Inferior parietal cortex (tissue), 1 donor: Measurements from ENCODE around the gene CCDC148.
A peak's percentile ranks its signal among the peaks of the same experiment; 100 is the strongest.

ENCODE experiments used
- DNase-seq: peaks from one replicate; pipeline ENCODE4 v3.0.0-alpha.2; 2016; ENCODE audit errors: extremely low spot score

CCDC148 gene

DNA sequence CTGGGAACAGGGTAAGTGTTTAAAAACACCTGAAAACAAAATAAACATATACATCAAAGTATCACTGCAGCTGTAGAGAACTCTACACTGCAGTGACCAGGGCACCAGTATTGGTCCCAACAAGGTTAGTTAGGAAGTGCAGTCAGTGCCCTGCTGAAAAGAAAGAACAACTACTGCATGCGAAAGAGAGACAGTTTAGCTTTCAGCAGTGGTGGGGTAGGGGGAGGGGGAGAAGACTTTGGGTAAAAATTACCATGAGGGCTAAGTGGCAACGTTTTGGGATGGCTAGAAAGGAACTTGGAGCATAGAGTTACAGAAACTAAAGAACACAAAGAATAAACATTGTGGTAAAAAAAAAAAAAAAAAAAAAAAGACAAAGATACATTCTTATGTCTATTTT is 242.8 kb downstream of the CCDC148 start:
- DNase-seq: no peak

DNA sequence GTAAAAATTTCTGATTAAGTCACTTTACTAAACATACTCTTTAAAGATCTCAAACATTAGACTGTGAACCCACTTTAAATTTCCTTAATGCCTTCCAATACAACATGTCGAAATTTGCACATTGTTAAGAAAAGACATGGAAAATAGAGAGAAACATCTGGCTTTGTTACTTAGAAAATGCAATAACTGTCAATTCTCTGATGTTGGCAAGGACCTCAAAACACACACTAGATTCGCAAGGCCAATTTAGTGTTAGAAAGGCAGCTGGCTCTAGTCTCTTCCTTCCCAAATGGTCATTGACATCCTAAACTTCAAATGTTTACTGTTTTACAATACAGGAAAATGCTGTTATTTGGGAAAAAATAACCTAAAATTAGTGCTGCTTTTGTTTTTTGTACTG is 244.3 kb downstream of the CCDC148 start:
- no peak for DNase-seq

DNA sequence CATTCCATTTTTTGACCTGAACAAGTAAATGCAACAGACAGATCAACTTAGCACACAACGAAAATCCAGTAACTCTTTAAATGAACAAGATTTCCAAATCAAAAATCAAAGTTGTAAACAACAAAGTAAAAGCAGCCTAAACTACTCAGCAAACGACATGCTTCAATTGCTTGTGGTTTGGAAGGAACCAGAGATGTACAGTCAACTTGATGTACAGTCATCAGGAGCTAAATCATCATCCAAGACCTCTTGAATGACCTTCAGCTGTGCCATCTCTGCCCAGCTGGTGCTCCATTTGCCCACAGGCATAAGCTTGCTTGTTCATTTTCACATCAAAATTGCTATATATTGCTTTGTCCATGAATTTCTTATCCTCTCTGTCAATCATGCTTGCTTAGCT is 245.1 kb downstream of the CCDC148 start:
- DNase-seq: no peak

DNA sequence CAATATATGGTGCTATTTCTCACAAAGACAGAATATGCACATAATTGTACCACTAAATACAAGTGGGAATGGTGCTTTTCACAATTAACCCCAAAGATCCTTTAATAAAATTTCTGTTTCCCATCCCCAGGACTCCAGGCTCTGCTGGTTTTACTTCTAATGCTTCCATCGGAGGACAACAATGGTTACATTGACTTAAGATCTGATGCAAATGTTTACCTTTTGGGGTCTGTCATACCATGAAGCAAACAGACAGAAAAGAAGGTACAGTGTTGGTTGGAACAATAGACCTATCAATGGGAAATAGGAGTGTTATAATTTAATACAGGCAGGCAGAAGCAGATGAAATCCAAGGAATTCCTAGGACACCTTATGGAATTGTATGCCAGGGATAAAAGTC is 249.2 kb downstream of the CCDC148 start:
- no peak for DNase-seq

DNA sequence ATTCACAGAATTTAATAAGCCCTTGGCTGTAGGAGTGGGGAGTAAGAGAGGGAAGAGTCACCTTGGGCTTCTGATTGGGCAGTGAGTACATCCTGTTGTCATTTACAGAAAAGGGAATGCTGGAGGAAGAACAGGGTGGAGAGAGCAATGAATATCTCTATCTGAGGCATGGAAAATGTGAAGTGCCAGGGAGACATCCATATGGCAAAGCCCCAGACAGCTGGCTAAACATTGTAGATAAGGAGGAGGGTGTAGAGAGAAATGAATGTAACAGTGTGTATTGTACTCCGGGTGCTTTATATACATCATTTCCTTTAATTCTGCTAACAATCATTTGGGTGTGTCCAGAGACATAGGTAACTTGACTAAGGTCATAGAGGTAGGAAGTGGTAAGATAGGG is 251.3 kb downstream of the CCDC148 start:
- no peak for DNase-seq

DNA sequence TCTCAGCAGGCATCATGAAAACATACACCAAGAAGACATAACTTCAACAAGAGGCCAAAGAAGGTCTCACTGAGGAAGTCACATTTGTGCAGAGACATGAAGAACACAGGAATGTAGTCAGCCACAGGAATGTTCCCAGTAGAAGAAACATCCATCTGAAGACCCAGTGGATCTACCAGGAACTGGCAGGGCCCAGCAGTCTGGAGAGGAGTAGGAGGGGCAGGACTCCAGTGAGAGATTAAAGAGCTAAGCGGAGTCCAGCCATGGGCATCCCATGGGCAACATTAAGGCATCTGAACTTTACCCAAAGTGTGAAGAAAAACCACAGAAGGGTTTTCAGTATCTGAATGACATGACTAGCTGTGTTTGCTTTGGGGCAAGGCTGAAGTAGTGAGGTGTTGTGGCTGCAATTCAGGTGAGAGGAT is 251.8 kb downstream of the CCDC148 start:
- no peak for DNase-seq

DNA sequence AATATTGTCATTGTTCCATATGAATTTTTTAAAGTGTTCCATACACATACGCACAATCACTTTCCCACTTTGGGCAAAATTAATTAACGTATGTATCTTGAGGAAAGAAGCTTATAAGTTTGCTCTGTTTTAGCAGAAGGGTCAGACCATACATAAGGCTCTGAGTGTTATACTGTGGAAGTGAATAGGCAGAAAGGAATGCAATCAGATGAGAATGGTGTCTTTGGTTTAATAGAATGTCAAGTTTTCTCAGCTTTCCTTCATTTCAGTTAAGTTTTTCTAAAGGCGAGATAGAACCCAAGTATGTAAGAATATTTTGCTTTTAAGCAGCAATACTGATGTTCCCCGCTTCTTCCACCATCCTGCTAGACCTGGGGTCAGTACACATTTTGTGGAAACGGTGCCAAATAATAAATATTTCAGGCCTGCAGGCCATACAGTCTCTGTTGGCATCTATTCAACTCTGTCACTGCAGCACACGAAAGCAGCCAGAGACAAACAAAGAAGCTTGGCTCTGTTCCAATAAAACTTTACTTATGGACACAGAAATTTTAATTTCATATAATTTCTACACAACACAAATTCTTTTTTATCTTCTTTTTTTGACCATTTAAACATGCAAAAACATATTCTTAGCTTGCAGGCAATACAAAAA is 254.3 kb downstream of the CCDC148 start:
- no peak for DNase-seq

DNA sequence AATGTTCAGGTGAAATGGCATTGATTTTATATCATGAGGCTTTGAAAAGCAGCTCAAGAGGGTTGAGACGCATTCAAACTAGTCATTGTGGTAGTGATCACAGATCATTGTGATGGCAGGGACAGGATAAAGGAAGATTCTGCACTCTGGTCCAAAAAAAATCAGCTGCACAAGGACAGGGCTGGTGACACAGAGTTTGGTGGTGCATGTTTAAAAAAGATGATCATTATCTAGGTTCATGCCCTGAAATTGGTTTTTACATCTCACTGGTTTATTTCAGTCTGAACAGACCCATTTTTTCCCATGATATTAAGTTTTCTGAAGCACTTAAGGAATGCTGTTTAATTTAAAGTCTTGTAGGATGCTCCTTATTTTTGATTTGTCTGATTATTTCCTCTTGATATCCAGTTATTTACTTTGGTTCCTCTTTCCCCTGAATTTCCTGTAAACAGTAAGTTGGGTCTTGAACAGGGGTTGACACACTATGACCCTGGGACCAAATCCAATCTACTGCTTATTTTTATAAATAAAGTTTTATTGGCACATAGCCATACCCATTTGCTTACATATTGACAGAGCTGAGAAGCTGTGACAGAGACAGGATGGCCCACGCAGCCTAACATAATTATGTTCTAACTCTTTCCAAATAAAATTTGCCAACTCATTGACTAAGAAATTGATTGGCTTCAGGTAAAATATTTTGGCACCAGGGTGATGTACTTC is 256.5 kb downstream of the CCDC148 start:
- DNase-seq: no peak

DNA sequence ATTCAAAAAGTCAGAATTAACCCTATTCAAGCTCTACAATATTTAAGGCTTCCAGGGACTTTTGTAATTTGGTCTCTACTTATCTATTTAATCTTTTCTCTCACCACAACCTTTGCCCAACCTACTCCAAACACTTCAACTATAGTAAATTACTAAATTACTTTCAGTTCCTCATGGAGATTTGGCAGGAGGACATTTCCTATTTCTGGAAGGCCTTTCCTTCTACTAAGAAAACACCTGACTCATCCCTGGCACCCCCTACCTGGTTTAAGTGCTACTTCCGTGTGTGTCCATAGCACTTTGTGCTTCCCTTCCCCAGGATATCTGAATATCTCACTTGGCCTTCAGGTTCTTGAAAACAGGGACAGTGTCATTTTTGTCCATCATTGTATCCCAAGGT is 258.6 kb downstream of the CCDC148 start:
- no peak for DNase-seq

DNA sequence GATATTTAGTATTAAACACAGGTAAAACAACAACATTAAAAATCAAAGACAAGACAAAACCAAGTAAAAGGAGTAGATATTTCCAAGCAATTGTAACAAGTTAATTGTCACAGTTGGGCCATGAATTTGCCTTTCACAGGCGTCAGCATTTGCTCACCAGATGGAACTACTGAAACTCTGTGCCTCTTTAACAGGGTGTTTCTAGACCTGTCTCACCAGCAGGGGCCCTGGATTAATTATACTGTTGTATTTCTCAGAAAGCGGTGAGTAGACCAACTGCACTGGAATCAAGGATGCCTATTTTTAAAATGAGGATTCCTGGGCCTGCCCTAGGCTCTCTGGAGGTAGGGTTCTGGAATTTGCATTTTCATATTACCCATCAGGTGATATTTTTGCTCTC is 262.3 kb downstream of the CCDC148 start:
- DNase-seq: no peak

DNA sequence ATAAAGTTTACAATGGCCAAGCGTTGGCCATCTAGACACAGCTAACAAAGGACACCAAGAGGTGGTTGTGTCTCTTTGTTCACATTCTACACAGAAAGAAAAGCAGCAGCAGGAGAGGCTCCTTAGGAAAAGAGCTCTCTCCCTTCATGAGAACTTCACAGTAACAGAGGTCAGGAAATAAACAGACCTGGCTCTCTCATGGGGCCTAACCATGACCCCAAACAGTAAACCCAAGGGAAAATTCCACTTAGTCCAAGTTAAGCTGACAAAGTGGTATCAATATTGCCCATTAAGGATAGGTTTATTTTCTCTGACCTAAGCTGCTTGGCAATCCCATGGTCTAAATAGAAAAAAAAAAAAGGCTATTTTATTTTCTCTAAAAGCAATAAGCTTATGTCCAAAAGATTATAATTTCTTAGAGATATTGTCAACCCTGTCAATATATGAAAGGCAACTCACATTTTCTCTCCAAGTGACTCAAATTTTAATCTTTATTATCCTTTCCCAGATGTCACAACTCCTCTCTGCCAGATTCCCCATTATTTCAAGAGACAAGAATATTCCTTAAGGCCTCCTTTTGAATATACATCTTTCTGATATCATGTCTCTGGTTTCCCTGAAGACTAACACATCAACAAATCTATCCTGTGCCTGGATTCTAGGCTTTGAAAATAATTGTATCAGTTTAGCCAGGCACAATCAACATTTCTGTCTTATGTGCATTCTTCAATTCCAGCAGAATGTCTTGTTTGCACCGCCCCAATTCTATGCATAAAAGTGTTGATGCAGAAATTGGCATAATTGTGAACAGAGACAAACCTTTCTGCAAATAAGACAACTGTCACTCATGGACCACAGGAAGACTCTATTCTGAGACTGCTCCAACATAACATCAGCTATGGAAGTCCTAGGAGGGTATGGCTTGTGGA is 263.8 kb downstream of the CCDC148 start:
- no peak for DNase-seq

DNA sequence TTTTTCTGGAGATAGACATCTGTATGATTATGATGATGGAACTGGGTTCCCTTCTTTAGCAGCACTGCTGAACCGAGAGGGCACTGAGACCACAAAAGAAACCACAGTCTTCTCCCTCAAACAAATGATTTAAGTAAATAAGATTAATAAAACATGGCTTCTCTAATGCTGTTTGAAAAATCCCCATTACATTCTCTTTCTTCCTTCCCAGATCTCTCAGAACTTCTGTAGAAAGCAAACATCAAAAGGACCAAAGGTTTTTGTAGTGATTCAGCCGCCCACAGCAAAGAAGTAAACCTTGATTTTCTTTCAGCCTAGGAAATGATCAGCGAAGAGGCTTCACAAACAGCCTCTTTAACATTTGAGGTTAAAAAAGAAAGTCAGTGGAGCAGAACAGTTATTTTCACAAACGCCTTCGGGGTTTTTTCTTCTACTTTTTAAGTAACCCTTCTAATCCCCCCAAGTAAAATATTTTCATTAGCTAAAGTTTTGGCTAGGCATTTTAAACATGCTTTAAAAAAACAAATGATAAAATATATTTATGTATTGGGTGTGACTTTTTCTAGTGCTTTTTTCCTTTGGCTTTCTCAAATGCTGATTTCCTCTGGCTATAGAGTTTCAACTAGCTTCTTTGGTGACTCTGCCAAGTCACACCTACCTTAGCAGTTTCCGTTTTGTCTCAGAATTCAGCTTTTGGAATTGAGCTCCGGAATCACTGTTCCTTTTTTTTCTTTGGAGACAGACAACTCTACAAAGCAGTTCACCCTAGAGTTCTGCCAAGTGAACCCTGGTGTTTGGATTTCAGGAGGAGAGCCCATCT is 265.3 kb downstream of the CCDC148 start:
- DNase-seq: no peak

DNA sequence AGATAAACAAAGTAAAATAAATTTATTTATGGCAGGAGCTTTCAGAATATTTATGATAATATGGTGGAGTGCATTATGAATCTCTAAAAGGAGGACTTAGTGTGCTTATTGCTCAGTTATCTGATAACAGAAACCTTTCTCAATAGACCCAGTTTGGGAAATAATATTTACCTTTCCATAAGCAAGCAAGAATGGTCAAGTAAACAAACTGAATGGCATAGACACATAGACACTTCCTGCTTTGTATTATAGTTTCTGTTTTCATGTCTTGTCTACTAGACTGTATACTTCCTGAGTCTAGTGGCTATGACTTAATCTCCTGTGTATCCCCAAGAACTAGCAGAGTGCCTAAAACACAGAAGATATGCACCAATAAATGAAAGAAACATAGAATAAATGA is 267.0 kb downstream of the CCDC148 start:
- no peak for DNase-seq

DNA sequence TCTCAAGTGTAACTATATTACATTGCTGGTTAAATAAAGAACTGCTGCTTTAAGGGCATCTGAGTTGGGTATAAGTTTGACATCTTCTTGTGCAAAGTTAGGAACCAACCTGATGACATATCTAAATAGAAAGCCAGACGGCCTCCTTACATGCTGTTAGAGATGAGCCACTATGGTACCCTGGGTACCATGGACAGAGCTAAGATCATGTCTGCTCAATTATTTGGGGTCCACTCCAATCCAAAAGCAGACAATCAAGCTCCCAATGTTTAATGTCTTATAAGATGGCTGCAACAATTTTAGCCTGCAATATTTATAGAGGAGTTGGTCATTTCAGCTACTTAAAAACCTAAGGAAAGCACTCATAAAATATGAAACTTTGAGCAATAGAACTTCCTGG is 268.6 kb downstream of the CCDC148 start:
- no peak for DNase-seq

DNA sequence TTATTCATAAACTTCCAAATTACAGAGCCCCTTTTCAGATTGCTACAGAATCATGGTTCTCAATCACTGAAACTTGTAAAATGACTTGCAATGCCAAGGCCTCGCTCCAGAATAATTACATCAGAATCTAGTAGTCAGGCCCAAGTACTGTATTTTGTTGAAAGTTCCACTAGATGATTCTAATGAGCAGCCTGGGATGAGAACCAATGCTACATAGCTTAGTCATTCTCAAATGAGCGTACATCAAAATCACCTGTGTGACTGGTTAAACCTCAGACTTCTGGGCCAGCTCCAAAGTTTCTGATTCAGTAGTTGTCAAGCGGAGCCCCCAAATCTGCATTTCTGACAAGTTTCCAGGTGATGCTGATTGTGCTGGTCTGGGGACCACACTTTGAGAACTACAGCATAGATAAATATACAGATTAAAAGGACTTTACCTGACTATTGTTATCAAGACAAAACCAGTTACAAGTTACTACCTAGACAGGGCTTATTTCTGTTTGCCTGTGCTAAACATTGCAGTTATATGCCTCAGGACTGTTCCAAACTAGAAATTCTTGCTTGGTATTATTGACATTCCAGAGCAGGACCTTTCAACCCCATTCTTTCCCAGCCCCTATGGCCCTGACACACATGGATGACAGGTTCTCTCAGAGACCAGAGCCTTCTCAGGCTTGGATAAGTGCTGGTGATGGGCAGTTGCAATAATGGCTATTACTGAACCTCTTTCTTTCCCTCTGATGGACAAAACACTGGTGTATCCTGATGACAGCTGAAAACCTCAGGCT is 271.8 kb downstream of the CCDC148 start:
- DNase-seq: peak; percentile 11

DNA sequence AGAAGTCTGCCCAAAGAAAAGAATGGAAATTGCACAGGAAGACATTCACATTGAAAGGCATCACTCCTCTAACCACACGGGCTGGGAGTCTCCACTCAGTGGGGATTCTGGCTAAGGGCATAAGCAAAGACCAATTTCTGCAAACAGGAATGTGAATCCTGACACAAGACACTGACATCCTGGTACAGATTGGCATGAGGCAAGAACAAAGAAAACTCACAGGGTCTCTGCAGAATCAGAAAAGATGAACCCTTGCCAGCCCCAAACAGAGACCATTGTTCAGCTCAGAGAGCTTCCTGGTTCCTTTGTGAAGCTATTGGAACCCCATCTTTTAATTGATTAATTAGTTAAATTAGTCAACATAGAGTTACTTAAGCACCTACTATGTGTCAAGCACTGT is 272.6 kb downstream of the CCDC148 start:
- peak; percentile 72 for DNase-seq

DNA sequence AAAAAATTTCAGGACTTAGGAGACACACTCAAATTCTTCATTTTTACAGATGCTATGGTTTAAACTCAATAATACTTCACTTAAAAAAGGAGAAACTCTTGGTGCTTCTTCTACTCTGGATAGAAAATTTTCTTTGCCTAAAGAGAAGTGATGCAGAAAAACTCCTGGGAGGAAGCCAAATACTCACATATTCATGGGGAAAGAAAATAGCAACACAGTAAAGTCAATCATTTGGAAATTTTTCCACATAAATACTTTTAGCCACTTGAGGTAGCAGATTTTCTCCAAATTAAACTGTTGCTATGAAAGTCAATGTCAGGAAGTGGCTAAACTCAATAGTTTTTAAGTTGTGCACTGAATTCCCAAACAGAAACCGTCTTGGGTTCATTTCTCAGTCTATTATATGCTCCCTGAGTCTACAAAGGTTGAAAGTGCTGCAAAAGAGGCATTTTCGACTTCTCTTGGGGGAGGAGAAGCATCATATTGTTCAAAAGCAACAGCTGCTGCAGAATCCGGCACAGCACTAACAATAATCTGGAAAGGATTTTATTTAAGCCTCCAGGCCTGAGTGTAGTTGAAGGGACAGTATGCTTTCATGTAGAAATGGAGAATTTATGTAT is 273.8 kb downstream of the CCDC148 start:
- peak; percentile 37 for DNase-seq

DNA sequence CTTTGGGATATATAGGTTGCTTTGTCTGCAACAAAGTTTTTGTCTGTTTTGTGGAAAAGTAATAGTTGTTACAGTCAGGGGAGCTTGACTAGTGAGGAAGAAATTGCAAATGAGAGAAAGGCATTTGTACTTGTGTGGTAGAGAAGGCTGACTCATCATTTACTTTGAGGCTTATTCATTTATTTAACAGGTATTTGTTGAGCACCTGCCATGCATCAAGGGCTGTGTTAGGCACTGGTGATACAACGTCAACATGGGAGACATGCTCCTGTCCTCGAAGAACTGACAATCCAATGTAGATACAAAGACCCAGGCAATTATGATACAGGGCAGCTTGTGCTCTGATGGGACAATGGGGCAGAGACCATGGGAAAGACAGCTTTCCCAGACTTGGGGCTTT is 275.4 kb downstream of the CCDC148 start:
- no peak for DNase-seq

DNA sequence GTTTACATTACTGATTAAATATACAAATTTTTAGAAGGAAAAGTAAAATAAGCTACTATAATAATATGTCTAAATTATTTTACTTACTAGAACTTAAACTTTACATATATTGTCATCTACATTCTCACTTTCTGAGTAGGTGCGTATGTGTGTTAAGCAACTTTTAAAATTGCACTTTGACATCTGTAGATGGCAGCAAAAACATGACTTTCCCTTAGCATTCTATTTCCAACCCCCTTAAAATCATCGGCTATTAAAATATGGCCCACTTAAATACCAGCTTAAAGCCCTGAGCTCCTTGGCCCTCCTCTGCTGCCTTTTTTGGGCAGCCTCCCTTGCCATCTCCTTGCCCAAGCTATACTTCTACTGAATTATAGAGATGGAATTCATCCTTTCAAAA is 276.9 kb downstream of the CCDC148 start:
- DNase-seq: peak; percentile 40

DNA sequence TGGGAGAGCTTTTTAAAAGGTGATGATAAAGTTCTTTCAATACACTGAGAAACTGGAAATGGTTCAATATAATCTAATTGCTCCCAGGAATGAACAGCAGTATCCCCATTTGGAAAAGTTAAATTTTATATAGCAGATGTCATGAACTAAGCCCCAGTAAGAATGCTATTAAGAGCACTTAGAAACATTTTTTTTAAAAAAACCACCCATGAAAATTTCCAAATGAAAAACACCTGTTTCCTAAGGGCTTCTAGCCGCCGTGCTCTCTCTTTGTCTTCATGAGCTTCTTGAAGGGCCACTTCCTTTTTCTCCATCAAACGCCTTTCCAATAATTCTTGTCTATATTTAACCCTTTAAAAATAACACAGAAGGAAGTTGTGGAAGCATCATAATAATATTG is 277.9 kb downstream of the CCDC148 start:
- no peak for DNase-seq
